Peyer's patch (tissue), 4 donors: Measurements from ENCODE around the gene PDCL3. TPM values are rescaled to one million over a fixed set of nuclear protein-coding genes. Genes with fewer than 3 reads are reported as not detected.

Experiments used
- DNase-seq, 3 donors: peaks; one replicate each; pipeline ENCODE4 v3.0.0-alpha.2; 2017 to 2019
- H3K27ac ChIP-seq, 4 donors: fragments of 200-600 bp; sonication (generic); one replicate each; pipeline ENCODE4 v1.5.1; 2016 to 2019
- H3K27me3 ChIP-seq, 2 donors: fragments of 200-600 bp; sonication (generic); one replicate each; pipeline ENCODE4 v1.5.1; 2019
- H3K36me3 ChIP-seq, 3 donors: fragments of 200-600 bp; sonication (generic); one replicate each; pipeline ENCODE4 v1.5.1; 2016 to 2019
- H3K4me1 ChIP-seq, 4 donors: fragments of 200-600 bp; sonication (generic); one replicate each; pipeline ENCODE4 v1.5.1; 2016 to 2019
- H3K4me3 ChIP-seq, 4 donors: fragments of 200-600 bp; sonication (generic); 1 replicate in 3 of 4; 2 replicates in 1 of 4; pipeline ENCODE4 v1.5.1; 2016 to 2019; ENCODE audit warnings: mild to moderate bottlenecking in 1 of 4
- H3K9me3 ChIP-seq, 4 donors: fragments of 200-600 bp; sonication (generic); one replicate each; pipeline ENCODE4 v1.5.1; 2016 to 2019; ENCODE audit warnings: mild to moderate bottlenecking in 1 of 4
- CTCF ChIP-seq, 6 experiments: fragments of 450-650 bp in 4 of 6; fragments of 200-600 bp in 2 of 6; sonication (generic) in 1 of 6; IDR thresholded peaks; one replicate each; pipeline ENCODE4 v1.5.1; 2017 to 2019; ENCODE audit warnings: antibody characterized with exemption in 6 of 6, mild to moderate bottlenecking in 3 of 6, moderate library complexity in 1 of 6
- POLR2A ChIP-seq, 2 donors: fragments of 450-650 bp; IDR thresholded peaks; one replicate each; pipeline ENCODE4 v1.5.1; 2017; ENCODE audit warnings: antibody characterized with exemption in 2 of 2, mild to moderate bottlenecking in 2 of 2, moderate library complexity in 2 of 2
- small RNA-seq, 2 donors: library from RNA; depleted of rRNA; stranded (forward); fragments of <200 nt; gene quantifications; one replicate each; pipeline ENCODE3, GENCODE V24; 2016
- total RNA-seq, 4 donors: library from RNA; depleted of rRNA; stranded (reverse); fragments of >200 nt; gene quantifications; one replicate each; pipeline ENCODE4 v1.1.0, GENCODE V29; 2016

The PDCL3 gene
- total RNA-seq, 4 donors from 2014 or later, result 5.0 to 14.0 (median 7.3) TPM

GRCh38 chr2:100624536-100624935 is 61.7 kb downstream of the PDCL3 start:
- Histone ChIP-seq H3K4me1 (no peaks in the 10 kb centered on the region), H3K4me3 (no peak overlapping the region), H3K27ac (no peak overlapping the region), H3K36me3 (no peaks in the 10 kb centered on the region), H3K27me3 (no peaks in the 10 kb centered on the region), H3K9me3 (no peaks in the 10 kb centered on the region)
- TF ChIP-seq CTCF (IDR thresholded peaks at IDR 0.05), result no peak
- no peak for TF ChIP-seq POLR2A (IDR thresholded peaks at IDR 0.05)
- peak in 1 of 3 donors; percentile 3 for DNase-seq

GRCh38 chr2:100625717-100626116 is 62.9 kb downstream of the PDCL3 start:
- DNase-seq, result no peak
- Histone ChIP-seq H3K9me3 (no peaks in the 10 kb centered on the region), H3K36me3 (no peaks in the 10 kb centered on the region), H3K4me3 (no peak overlapping the region), H3K4me1 (no peaks in the 10 kb centered on the region), H3K27ac (no peak overlapping the region), H3K27me3 (no peaks in the 10 kb centered on the region)
- TF ChIP-seq CTCF (IDR thresholded peaks at IDR 0.05), result no peak
- TF ChIP-seq POLR2A (IDR thresholded peaks at IDR 0.05), result no peak

Small RNA genes lying within 50 kb of the gene (small RNA-seq; reads per million reads assigned to genes)
- gene HMGN2P22, result 0 reads per million in 2 donors

Other genes starting within 250 kb of the PDCL3 start
- 1 to 10 TPM in 2 of 4 donors, under 1 TPM in 2; 0.35 to 3.1 (median 1.6) TPM for gene LONRF2, start 240.5 kb upstream of the PDCL3 start, total RNA-seq
- 1 to 10 TPM in 3 of 4 donors, under 1 TPM in 1; 0.95 to 6.6 (median 2.8) TPM for gene CHST10, start 145.3 kb upstream of the PDCL3 start, total RNA-seq
- gene NMS, start 92.5 kb upstream of the PDCL3 start, total RNA-seq, result not detected